ENCODE results near the gene KRT76.

- TF ChIP-seq CTCF (IDR thresholded peaks at IDR 0.05) (no peak), POLR2A (IDR thresholded peaks at IDR 0.05) (no peak)
Observed at GRCh38 chr12:52728374-52728773, 48.8 kb downstream of the KRT76 start.
